GM19468 (cell line): ENCODE measurements around the gene SERP2.

Source experiments
- ATAC-seq: cut with Tn5 transposase; IDR thresholded peaks from one replicate; pipeline ENCODE4 v1.9.1; 2021; ENCODE audit warnings: mild to moderate bottlenecking, moderate library complexity, moderate number of reproducible peaks; ENCODE audit not compliant: unreplicated experiment; ENCODE audit errors: extremely low read depth

Gene SERP2

DNA sequence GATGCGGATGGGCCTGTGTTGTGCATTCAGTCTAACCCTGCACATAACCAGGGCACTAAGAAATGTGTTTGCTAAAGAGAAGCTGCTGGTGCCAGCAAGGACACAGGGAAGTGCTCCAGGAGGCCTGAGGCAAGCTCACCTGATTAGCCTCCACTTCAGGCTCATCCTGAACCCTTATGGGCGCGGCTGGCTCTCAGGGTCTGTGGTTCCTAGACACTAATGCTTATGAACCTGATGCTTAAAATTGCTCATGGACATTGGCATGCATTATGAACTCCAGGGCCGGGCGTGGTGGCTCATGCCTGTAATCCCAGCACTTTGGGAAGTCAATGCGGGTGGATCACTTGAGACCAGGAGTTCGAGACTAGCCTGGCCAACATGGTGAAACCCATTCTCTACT, 34.3 kb downstream of the SERP2 start:
- ATAC-seq, result no peak

DNA sequence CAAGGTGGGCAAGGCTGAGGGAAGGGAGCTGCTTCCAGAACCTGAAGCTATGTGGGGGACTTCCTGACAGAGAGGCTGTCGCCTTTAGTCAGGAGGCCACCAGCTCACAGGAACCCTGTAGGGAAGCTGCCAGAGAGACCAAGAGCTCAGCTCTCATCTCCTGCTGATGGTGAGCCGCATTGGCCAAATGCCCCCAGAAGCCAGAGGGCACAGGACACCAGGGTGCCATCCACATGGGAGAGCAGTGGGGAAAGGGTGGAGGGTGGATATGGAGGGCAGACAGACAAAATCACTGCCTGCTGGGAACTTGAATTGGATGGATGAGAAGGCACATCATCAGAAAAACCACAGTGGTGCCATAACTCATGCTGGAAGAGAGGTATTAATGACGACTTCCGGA, 36.0 kb downstream of the SERP2 start:
- ATAC-seq, result no peak

DNA sequence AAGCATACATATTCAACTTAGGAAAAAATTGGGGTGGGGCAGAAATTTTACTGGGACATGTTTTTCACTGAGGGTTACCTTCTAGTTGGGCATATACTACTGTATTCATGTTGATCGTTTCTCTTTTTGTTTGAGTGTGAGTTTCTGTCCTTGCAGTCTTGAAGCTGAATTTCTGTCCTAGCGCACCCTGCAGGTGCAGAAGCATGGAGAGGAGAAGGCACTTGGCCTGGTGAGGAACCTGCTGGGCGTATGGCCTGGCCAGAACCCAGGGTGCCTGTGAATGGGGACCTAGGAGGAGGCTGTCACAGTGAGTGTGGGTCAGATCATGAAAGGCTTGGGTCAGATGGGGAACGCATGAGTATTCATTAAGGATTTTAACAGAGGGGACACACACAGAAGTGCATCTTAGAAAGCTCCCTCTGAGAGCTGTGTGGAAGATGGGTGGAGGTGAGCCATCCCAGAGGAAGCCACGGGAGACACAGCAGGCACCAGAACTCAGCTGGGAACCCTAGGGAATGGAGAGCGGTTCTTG, 36.8 kb downstream of the SERP2 start:
- ATAC-seq, result no peak

DNA sequence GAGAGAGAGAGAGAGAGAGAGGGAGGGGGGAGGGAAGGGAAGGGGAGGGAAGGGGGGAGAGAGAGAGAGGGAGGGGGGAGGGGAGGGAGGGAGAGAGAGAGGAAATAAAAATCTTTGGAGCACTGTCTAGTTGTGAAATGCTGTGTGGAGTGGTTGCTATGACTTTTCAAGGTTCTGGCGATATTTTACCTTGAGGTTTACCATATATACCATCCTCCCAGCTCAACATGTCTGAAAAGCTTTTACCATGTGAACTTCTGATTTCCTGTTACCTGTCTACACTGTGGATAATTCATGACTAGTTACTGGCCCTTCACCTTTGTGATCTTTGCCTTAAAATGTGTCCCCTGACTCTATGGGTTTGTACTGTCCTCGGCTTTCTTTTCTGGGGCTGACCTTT, 38.2 kb downstream of the SERP2 start:
- no peak for ATAC-seq

DNA sequence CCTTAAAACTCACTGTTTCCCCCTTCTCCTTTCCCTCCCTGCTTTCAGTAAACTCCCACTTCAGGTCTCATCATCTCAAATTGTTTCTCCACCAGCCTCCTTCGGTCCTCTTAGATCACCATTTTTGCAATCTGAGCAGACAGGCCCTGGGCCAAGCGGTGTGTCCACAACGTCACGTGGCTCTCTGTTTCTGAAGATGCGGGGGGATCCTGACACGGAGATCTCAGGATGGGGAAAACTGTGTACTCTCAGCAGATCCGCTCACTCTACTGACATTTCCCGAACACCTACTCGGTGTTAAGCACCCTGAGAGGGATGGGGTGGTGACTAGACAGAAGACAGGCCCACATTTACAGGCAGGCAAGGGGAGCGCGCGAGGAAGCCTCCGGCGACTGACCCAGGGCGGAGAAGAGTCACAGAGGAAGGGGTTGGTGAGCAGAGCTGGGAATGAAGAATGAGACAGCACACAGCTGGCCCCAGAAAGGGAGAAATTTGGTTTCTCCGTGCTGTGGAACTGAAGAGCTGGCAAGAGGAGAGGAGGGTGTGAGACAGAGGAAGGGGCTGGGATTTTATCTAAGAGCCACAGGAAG, 38.8 kb downstream of the SERP2 start:
- ATAC-seq, result no peak

DNA sequence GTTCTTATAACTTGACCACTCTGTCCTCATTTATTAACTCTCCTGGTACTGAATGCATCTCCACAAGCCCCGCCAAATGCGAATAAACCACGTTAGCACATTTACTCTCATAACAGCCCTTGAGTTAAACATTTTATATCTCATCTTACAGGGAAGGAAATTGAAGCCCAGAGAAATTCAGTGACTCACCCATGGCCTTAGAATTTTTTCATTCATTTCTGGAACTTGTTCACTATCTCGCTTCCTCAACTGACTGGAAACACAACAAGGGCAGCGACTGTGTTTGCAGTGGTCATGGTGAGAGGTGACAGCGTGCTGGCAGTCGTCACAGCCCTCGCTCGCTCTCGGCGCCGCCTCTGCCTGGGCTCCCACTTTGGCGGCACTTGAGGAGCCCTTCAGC, 39.5 kb downstream of the SERP2 start:
- ATAC-seq, result no peak

DNA sequence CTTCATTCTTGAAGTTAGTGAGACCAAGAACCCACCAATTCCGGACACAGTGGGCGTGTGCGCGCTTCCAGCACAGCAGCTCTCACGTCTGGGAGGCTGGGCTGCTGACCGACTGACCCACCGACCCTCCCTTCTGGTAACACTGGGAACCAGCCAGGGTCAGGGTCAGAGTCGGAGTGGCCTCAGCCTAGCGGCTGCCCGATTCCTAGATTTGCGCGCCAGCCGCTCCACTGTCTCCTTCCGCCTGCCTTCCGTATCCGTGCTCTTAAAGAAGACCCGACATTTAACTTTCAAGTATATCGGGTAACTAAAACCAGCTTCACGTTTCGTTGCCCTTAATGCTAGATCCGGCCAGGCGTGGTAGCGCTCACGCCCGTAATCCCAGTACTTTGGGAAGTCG, 41.1 kb downstream of the SERP2 start:
- no peak for ATAC-seq

DNA sequence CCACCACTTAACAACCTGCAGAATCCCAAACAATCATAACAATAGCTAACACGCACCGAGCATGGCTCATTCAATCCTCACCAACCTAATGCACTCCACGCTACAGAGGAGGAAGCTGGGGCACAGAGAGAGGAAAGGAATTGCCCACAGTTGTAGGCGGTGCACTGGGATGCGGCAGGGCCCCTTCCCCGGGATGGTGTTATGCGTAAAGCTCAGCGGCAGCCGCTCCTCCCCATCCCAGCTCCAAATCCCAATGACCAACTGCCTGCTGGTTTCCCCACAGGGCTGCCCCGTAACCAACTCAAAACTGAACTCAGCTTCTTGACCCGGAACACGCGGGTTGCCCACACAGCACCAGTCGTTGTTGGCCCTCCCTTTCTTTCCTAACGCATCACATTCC, 42.2 kb downstream of the SERP2 start:
- ATAC-seq, result no peak

DNA sequence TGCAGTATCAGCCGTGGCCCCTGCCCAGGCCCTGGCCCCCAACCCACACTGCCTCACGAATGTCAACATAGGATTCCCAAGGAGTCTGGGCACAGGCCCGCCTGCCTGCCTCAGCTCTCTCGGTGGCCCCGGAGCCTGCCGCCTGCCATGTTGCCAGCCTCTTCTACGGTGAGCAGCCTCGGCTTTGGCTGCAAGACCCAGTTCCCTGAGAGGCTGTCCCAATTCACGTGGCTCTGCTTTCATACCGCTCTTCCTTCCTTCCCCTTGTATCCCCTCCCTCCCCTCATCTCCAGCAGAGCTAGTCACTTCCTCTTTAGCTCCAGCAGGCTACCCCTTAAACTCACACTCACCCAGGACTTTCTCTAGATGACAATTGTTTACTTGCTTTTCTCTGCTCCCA, 42.7 kb downstream of the SERP2 start:
- ATAC-seq, result no peak

DNA sequence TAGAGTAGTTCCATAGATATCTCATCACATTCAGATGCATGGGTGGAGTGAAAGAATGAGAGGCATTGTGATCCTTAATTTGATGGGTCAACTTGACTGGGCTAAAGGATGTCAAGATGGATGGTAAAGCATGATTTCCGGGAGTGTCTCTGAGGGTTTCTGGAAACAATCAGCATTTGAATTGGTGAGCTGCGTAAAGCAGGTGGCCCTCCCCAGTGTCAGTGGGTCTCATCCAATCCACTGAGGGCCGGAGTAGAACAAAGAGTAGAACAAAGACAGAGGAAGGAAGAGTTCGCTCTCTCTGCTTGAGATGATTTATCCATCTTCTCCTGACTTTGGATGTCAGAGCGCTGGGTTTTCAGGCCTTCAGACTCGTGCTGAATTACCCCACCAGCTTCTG, 43.1 kb downstream of the SERP2 start:
- ATAC-seq, result no peak

DNA sequence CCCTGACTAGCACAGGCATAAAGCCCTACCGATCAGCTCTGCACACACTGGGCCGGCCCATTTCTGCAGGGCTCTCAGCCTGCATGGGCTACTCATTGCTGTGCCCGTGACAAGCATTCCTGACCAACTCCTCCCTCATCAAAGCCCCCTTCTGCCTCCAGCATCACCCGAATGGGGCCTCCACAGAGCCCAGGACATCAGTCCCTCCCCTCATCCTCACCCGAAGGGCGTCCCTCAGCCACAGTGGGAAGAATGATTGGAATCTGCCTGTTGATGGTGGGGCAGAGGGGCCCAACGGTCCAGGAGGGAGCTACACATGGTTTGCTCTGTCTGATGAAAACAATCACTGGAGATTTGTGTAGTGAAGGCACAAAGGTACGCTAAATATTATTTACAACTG, 43.8 kb downstream of the SERP2 start:
- no peak for ATAC-seq

DNA sequence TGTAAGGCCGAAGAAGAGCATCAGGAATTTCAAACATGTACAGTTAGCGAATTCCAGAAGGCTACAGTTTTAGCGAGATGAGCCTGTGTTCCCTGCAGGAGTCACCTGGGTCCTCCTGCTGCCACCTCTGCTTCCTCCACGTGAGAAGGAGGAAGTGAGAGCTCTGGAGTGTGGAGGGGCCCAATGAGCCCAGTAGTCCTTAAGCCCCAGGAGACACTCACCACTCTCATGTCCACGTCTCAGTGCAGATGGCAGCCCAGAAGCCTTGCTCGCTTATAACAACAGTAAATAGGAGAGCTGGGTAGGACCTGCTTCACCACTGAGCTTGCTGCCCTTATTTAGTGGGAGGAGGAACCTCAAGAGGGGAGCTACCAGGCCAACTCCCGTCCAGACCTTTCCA, 44.3 kb downstream of the SERP2 start:
- ATAC-seq, result no peak

DNA sequence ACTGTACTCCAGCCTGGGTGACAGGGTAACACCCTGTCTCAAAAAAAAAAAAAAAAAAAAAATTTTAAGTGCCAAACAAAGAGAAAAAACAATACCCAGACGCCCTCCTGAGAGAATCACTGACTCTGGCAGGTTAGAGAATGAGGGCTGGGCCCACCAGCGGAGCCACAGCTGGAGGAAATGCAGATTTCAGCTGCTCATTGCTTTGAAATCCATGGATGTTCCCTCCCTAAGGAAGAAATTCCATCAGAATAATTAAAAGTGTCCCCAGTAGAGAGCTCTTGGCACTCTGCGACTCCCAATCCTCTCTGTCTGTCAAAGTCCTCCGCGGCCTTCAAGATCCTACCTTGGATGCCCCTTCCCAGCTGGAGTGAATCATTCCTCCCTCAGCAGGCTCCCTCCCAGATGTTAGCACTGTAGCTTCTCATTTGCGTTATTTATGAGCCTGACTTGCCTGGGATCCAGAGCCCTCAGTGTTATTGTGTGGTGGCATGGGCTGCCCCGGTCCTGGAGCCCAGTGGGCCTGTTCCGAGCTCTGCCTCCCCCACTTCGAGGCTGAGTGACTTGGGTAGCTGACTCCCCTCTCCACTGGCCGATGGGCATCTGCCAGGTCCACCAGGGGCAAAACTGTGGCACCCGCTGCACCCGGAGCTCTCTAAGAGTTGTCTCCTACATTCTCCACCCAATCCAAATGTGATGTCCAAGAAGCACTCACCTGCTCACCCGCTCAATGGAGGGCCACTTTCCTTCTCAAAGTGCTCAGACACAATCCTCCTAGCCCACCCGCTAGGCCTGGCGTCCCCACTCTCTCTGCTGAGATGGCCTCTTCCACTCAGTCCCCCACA, 47.0 kb downstream of the SERP2 start:
- no peak for ATAC-seq

DNA sequence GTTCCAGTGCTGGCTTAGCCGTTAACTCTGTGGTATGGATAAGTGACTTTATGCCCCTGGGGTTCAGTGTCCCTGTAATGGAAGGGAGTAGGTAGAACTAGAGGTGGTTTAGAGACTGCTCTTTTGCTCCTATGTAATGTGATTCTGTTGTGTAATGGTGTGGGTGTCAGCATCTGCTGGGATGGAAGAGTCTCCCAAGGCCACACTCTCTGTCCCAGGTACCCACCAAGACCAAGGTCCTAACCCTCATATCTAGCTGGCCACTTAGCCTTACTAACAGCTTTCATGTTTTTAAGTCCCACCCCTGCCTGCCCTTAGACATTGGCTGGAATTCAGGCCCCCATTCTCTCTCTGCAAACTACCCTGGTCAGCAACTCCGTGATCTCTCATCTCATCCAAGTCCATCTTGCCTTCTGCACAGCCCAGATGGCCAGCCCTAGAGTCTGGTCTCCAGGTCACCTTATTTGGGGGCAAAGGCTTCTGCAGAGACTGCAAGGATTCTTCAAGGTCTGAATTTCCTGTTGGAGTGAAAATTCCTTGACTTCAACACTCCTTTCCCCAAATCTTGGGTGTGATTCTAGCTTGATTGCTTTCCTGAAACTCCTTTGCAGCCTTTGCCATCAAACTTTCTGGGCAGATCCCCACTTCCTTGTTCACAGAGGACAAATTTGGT, 48.4 kb downstream of the SERP2 start:
- ATAC-seq, result no peak

DNA sequence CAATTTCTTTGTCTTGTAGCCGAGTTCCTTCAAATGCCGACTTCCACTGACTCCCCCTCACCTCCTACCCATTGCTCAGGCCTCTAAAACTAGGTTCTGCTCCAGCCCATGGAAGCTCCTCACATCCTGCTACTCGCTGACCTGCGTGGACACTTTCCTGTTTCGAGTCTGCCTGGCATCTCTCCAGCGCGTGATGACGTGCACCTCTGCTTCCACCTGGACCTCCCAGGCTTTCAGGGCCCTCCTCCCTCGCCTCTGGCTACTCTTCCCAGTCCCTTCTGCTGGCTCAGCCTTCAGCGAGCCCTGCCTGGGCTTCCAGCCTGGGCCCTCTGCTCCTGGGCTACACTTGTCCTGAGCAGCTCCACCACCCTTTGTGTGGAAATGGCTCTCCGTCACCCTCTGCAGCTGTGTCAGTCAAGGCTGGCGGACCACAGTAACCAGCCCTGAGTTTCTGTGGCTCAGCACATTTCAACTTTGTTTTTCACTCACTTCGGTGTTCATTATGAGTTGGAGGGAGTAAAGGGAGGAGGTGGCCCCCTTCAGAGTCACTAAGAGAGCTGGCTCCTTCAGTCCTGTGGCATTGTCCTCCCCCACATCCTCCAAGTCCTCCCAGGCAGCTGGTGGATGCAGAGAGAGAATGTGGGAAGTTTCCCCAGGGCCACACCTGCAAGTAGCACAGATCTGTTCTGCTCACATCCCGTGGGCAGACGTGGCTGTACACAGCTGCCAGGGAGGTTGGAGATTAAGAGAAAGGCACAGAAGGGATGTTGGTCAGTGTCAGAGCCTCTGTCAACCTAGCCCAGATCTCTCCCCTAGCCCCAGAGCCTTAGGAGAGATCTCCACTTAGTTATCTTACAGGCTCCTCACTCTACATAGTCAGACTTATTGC, 49.4 kb downstream of the SERP2 start:
- ATAC-seq, result no peak

DNA sequence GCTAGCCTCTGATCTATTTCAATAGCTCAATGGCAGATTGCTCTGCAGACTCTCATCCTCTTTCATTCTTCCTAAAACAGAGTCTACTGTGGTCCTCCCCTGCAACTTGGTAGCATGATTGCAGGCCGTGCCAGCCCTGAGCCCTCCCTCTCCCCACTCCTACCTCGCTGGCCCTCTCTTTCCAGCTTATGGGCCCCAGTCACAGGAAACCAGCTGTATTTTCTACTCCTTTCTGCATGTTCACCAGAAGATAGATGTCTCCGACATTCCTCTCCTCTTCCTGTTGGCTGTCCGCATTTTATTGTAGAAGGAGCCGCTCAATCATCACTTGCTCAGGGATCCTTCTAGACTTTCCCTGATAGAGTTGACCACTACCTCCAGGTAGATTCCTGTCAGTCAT, 50.2 kb downstream of the SERP2 start:
- ATAC-seq, result no peak

DNA sequence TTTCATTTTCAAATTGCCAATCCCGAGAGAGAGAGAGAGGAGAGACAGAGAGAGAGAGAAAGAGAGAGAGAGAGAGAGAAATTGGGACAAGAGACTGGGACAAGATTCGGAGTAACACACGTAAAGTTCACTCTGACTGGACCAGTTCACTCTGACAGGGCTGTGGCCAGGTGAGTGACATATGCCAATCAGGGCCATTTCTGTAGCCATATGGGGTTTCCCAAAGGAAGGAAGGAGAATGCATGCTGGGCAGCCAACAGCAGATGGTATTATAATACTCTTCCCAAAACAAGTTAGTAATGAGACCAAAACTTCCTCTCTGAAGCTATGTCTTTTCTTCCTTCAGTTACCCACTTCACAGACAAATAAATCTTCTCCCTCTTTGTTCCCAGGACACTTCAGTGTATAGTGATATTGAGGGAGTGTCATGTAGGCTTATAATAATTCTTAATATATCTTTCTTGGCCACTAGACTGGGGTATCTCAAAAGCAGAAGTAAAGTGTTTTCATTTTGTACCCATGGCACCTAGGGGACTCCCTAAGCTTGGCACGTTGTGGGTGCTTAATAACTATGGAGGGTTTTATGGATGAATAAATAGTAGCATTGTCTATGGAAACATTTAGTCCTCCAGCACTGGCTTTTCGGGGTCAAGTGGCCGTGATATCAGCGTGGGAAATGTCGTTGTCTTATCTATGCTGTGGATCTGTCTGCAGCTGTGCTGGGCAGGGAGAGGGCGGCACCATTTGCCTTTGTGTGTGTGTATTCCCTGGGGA, 51.6 kb downstream of the SERP2 start:
- no peak for ATAC-seq

DNA sequence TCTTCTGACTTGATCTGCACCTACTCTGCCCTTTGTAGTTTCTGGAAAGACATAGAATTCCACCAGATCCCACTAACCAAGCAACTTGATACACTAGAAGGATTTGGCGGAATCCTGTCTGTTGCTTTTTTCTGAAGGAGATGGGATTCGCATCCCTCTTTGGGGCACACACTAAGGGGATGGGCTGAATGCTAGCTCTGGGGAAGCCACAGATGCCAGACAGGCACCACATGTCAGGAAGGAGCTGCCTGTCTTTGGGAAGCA, 52.1 kb downstream of the SERP2 start:
- ATAC-seq, result no peak

DNA sequence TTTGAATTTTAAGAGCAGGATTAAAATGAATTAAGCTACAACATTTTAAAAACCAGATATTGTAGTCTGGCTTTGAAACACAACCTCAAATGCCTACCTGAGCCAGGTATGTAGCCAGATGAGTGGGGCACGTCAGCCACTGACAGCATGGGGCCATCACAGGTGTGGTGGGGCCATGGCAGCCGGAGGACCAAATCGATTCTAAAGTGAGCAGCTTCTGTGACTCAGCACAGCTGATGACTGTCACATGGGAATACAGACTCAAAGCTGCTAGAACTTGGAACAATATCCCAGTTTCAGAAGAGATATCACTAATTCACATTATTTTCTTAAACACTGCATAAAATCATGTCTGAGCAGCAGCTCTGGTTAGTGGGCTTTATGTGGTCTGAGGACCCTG, 52.8 kb downstream of the SERP2 start:
- no peak for ATAC-seq

DNA sequence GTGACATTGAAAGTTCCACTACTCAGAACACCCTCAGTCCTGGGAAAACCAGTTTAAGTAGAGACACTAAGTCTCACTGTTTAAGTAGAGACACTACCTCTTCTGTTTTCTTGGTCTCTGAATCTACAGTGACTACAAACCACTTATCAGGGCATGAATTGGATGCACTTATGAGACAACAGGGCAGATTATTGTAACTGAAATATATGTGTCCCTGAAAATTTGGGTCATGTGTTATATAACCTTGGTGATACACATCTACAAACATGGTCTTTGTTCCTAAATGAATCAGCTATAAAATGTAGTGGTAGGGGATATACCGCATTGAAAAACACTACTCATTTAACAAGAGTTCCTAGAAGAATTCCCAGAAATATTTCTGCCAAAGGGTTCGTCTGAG, 55.7 kb downstream of the SERP2 start:
- no peak for ATAC-seq
